ENCODE data around the gene TRAK2.

The TRAK2 gene

GRCh38 chr2:201414099-201415023, 36.9 kb downstream of the TRAK2 start:
- 100% methylated on average over 1 of the region's 3 CpGs for WGBS
- Histone ChIP-seq H3K36me3 (ENCODE audit: insufficient read depth, low read length) (0 out of 2 replicates have a peak, but pooled peaks cover 4% of the 10 kb centered on the region), H3K9ac (ENCODE audit: low read depth, low read length) (no peak overlapping the region)

GRCh38 chr2:201413552-201413951, 37.7 kb downstream of the TRAK2 start:
- WGBS = 67% methylated on average over 4 of the region's 4 CpGs
- no peaks in the 10 kb centered on the region for H3K27me3 ChIP-seq (ENCODE audit: insufficient read depth, low read length)
- 0 out of 2 replicates have a peak, but pooled peaks cover 4% of the 10 kb centered on the region for H3K36me3 ChIP-seq (ENCODE audit: insufficient read depth, low read length)
- H3K9ac ChIP-seq (ENCODE audit: low read depth, low read length) = no peak overlapping the region
- H3K27ac ChIP-seq (ENCODE audit: low read depth, low read length) = no peak overlapping the region
- H3K4me3 ChIP-seq (ENCODE audit: low read length) = no peak overlapping the region
- H3K4me1 ChIP-seq (ENCODE audit: insufficient read depth, low read length) = peaks cover 15% of the 10 kb centered on the region
- no peaks in the 10 kb centered on the region for H3K9me3 ChIP-seq (ENCODE audit: insufficient read depth, low read depth, low read length)

More at GRCh38 chr2:201414099-201415023, 36.9 kb downstream of the TRAK2 start:
- H3K4me3 ChIP-seq (ENCODE audit: low read length) = no peak overlapping the region
- no peaks in the 10 kb centered on the region for H3K9me3 ChIP-seq (ENCODE audit: insufficient read depth, low read depth, low read length)
- H3K27me3 ChIP-seq (ENCODE audit: insufficient read depth, low read length) = no peaks in the 10 kb centered on the region
- peaks cover 15% of the 10 kb centered on the region for H3K4me1 ChIP-seq (ENCODE audit: insufficient read depth, low read length)
- no peak overlapping the region for H3K27ac ChIP-seq (ENCODE audit: low read depth, low read length)

- Histone ChIP-seq H3K9me3 (ENCODE audit: insufficient read depth, low read depth, low read length) (no peaks in the 10 kb centered on the region), H3K27me3 (ENCODE audit: insufficient read depth, low read length) (no peaks in the 10 kb centered on the region), H3K4me1 (ENCODE audit: insufficient read depth, low read length) (peaks cover 15% of the 10 kb centered on the region), H3K27ac (ENCODE audit: low read depth, low read length) (no peak overlapping the region), H3K36me3 (ENCODE audit: insufficient read depth, low read length) (0 out of 2 replicates have a peak, but pooled peaks cover 4% of the 10 kb centered on the region), H3K9ac (ENCODE audit: low read depth, low read length) (no peak overlapping the region), H3K4me3 (ENCODE audit: low read length) (no peak overlapping the region)
- WGBS = no CpG with 5 or more reads among the region's 2 CpGs
These were observed 38.1 kb downstream of the TRAK2 start for GRCh38 chr2:201413143-201413542.

GRCh38 chr2:201411421-201411820, 39.8 kb downstream of the TRAK2 start:
- H3K27ac ChIP-seq (ENCODE audit: low read depth, low read length) = no peak overlapping the region
- no peaks in the 10 kb centered on the region for H3K9me3 ChIP-seq (ENCODE audit: insufficient read depth, low read depth, low read length)
- no peaks in the 10 kb centered on the region for H3K27me3 ChIP-seq (ENCODE audit: insufficient read depth, low read length)
- H3K9ac ChIP-seq (ENCODE audit: low read depth, low read length) = no peak overlapping the region
- H3K4me1 ChIP-seq (ENCODE audit: insufficient read depth, low read length) = peaks cover 15% of the 10 kb centered on the region
- no peak overlapping the region for H3K4me3 ChIP-seq (ENCODE audit: low read length)
- H3K36me3 ChIP-seq (ENCODE audit: insufficient read depth, low read length) = 0 out of 2 replicates have a peak, but pooled peaks cover 6% of the 10 kb centered on the region

GRCh38 chr2:201408931-201409330, 42.3 kb downstream of the TRAK2 start:
- no peak overlapping the region for H3K27ac ChIP-seq (ENCODE audit: low read depth, low read length)

GRCh38 chr2:201407265-201407664, 44.0 kb downstream of the TRAK2 start:
- WGBS = 98% methylated on average over 2 of the region's 2 CpGs
- Histone ChIP-seq H3K4me1 (ENCODE audit: insufficient read depth, low read length) (no peaks in the 10 kb centered on the region), H3K9ac (ENCODE audit: low read depth, low read length) (no peak overlapping the region), H3K27me3 (ENCODE audit: insufficient read depth, low read length) (no peaks in the 10 kb centered on the region), H3K36me3 (ENCODE audit: insufficient read depth, low read length) (0 out of 2 replicates have a peak, but pooled peaks cover 6% of the 10 kb centered on the region), H3K9me3 (ENCODE audit: insufficient read depth, low read depth, low read length) (no peaks in the 10 kb centered on the region), H3K4me3 (ENCODE audit: low read length) (no peak overlapping the region), H3K27ac (ENCODE audit: low read depth, low read length) (no peak overlapping the region)

More at GRCh38 chr2:201408931-201409330, 42.3 kb downstream of the TRAK2 start:
- Histone ChIP-seq H3K36me3 (ENCODE audit: insufficient read depth, low read length) (0 out of 2 replicates have a peak, but pooled peaks cover 6% of the 10 kb centered on the region), H3K27me3 (ENCODE audit: insufficient read depth, low read length) (no peaks in the 10 kb centered on the region), H3K4me3 (ENCODE audit: low read length) (no peak overlapping the region), H3K4me1 (ENCODE audit: insufficient read depth, low read length) (peaks cover 7% of the 10 kb centered on the region; the same call in 1 of the 2 replicates), H3K9me3 (ENCODE audit: insufficient read depth, low read depth, low read length) (no peaks in the 10 kb centered on the region), H3K9ac (ENCODE audit: low read depth, low read length) (no peak overlapping the region)
- whole genome bisulfite sequencing = no CpG with 5 or more reads among the region's 3 CpGs

- Histone ChIP-seq H3K9ac (ENCODE audit: low read depth, low read length) (no peak overlapping the region), H3K27ac (ENCODE audit: low read depth, low read length) (no peak overlapping the region), H3K27me3 (ENCODE audit: insufficient read depth, low read length) (no peaks in the 10 kb centered on the region), H3K36me3 (ENCODE audit: insufficient read depth, low read length) (0 out of 2 replicates have a peak, but pooled peaks cover 6% of the 10 kb centered on the region), H3K4me1 (ENCODE audit: insufficient read depth, low read length) (no peaks in the 10 kb centered on the region), H3K4me3 (ENCODE audit: low read length) (no peak overlapping the region), H3K9me3 (ENCODE audit: insufficient read depth, low read depth, low read length) (no peaks in the 10 kb centered on the region)
- 95% methylated on average over 2 of the region's 3 CpGs for WGBS
These were observed 45.1 kb downstream of the TRAK2 start for GRCh38 chr2:201406077-201406662.

GRCh38 chr2:201404699-201405280, 46.5 kb downstream of the TRAK2 start:
- Histone ChIP-seq H3K4me3 (ENCODE audit: low read length) (no peak overlapping the region), H3K9ac (ENCODE audit: low read depth, low read length) (no peak overlapping the region), H3K4me1 (ENCODE audit: insufficient read depth, low read length) (no peaks in the 10 kb centered on the region), H3K27me3 (ENCODE audit: insufficient read depth, low read length) (no peaks in the 10 kb centered on the region), H3K9me3 (ENCODE audit: insufficient read depth, low read depth, low read length) (no peaks in the 10 kb centered on the region), H3K27ac (ENCODE audit: low read depth, low read length) (no peak overlapping the region), H3K36me3 (ENCODE audit: insufficient read depth, low read length) (0 out of 2 replicates have a peak, but pooled peaks cover 2% of the 10 kb centered on the region)
- WGBS = 93% methylated on average over 3 of the region's 3 CpGs

- Histone ChIP-seq H3K9me3 (ENCODE audit: insufficient read depth, low read depth, low read length) (no peaks in the 10 kb centered on the region), H3K4me1 (ENCODE audit: insufficient read depth, low read length) (no peaks in the 10 kb centered on the region), H3K27me3 (ENCODE audit: insufficient read depth, low read length) (no peaks in the 10 kb centered on the region), H3K9ac (ENCODE audit: low read depth, low read length) (no peak overlapping the region), H3K4me3 (ENCODE audit: low read length) (no peak overlapping the region), H3K36me3 (ENCODE audit: insufficient read depth, low read length) (peaks cover 7% of the 10 kb centered on the region), H3K27ac (ENCODE audit: low read depth, low read length) (no peak overlapping the region)
- 100% methylated on average over 2 of the region's 3 CpGs for WGBS
These were observed 47.4 kb downstream of the TRAK2 start for GRCh38 chr2:201403880-201404279.

- H3K27ac ChIP-seq (ENCODE audit: low read depth, low read length) = no peak overlapping the region
- H3K4me3 ChIP-seq (ENCODE audit: low read length) = no peak overlapping the region
- H3K9ac ChIP-seq (ENCODE audit: low read depth, low read length) = no peak overlapping the region
- no peaks in the 10 kb centered on the region for H3K4me1 ChIP-seq (ENCODE audit: insufficient read depth, low read length)
- H3K9me3 ChIP-seq (ENCODE audit: insufficient read depth, low read depth, low read length) = no peaks in the 10 kb centered on the region
- WGBS = 96% methylated on average over 6 of the region's 6 CpGs
- H3K36me3 ChIP-seq (ENCODE audit: insufficient read depth, low read length) = peaks cover 12% of the 10 kb centered on the region
- no peaks in the 10 kb centered on the region for H3K27me3 ChIP-seq (ENCODE audit: insufficient read depth, low read length)
These were observed 48.4 kb downstream of the TRAK2 start for GRCh38 chr2:201402651-201403562.
